ENCODE results near the gene GZMM. TPM values are rescaled to one million over a fixed set of nuclear protein-coding genes. Genes with fewer than 3 reads are reported as not detected.
A peak's percentile ranks its signal among the peaks of the same experiment; 100 is the strongest.

GZMM gene
- total and polyA plus RNA-seq, 2 of the 13 experiments (the other 11 are each of a cell fraction or from before 2014, with no cell fraction given) = 0.07 TPM; not detected in 1

GRCh38 chr19:570251-570686 is 26.4 kb downstream of the GZMM start:
- Histone ChIP-seq H3K9me3 (ENCODE audit: low read length) (no peaks in the 10 kb centered on the region), H3K27me3 (ENCODE audit: control insufficient read depth in 1 of 2, insufficient read depth in 2 of 2, low read length in 2 of 2) (no peaks in the 10 kb centered on the region; a peak in 1 of 5 replicates), H3K4me1 (ENCODE audit: insufficient read depth, low read length) (peaks cover 27% of the 10 kb centered on the region), H2AFZ (ENCODE audit: low read length) (no peak overlapping the region), H3K27ac (ENCODE audit: extremely low read length, insufficient read depth, low read length) (peak overlapping the region; percentile 43), H4K20me1 (ENCODE audit: insufficient read depth, low read length) (peaks cover 23% of the 10 kb centered on the region), H3K4me2 (ENCODE audit: low read depth, low read length) (peak overlapping the region; percentile 47; the same call in 1 of the 2 replicates), H3K79me2 (ENCODE audit: insufficient read depth, low read length) (peaks cover 30% of the 10 kb centered on the region), H3K9ac (ENCODE audit: insufficient read depth, low read depth, low read length) (no peak overlapping the region), H3K4me3 (replicated peaks in 1 of 3; ENCODE audit: insufficient read depth in 1 of 3, low read depth in 2 of 3, low read length in 3 of 3) (no peak overlapping the region), H3K36me3 (replicated peaks in 1 of 2; ENCODE audit: control insufficient read depth in 1 of 2, insufficient read depth in 2 of 2, low read length in 2 of 2) (no peaks in the 10 kb centered on the region; a peak in 1 of 5 replicates)
- ChIA-PET POLR2A (interaction anchor here (4.3 kb wide), 1 partner anchor 14 kb away, joined by 45 read pairs; no protein-coding TSS in a partner anchor), CTCF (ENCODE audit: low intra/inter-chr PET ratio, low total read pairs) (no interaction called here)
- ATAC-seq (no peak), DNase-seq (ENCODE audit: low spot score) (no peak), FAIRE-seq (no peak)
- in situ Hi-C loops (cut with HindIII; ENCODE audit: extremely low pct_ligation_motif_present, low pct_unique_long_range_greater_than_20kb) = no loop called here
- BruUV-seq (replicated peaks) = no TSS peak
- TF ChIP-seq GATAD1 (CRISPR knock-in tag; IDR thresholded peaks at IDR 0.05) (no peak), ZBTB38 (CRISPR knock-in tag; IDR thresholded peaks at IDR 0.05) (peak; percentile 40; the same call in 1 of the 2 replicates), TIGD3 (CRISPR knock-in tag; IDR thresholded peaks at IDR 0.05; ENCODE audit: borderline replicate concordance) (no peak), ZNF281 (CRISPR knock-in tag; IDR thresholded peaks at IDR 0.05; ENCODE audit: borderline replicate concordance) (peak; percentile 68), NFATC3 (CRISPR knock-in tag; IDR thresholded peaks at IDR 0.05) (no peak), ZBTB33 (CRISPR knock-in tag; IDR thresholded peaks at IDR 0.05) (peak; percentile 52), KDM6A (CRISPR knock-in tag; IDR thresholded peaks at IDR 0.05; ENCODE audit: low read depth) (no peak)
- intact Hi-C loops (cut with micrococcal nuclease; ENCODE audit: unreplicated experiment) = loop anchor here (2.0 kb wide), 1 partner anchor 19 kb away; no protein-coding TSS in a partner anchor
- WGBS (ENCODE audit: low lambda C conversion rate) = 87% methylated on average over 22 of the region's 25 CpGs

Measured in HepG2 (cell line).